H4 (cell line): ENCODE results near the gene TNXB. TPM values are rescaled to one million over a fixed set of nuclear protein-coding genes. Genes with fewer than 3 reads are reported as not detected.
"Not testable (repeated sequence)": the region's sequence is repeated elsewhere in the genome, so short reads cannot be mapped to it uniquely, and the experiment has no call there.

Source experiments
- DNase-seq: peaks from one replicate; pipeline ENCODE4 v3.0.0-alpha.2; 2015; ENCODE audit warnings: low spot score
- total RNA-seq: library from RNA; depleted of rRNA; stranded (reverse); fragments of >200 nt; shearing (Covaris generic); gene quantifications from 2 replicates; pipeline ENCODE4 v1.2.3, GENCODE V29; 2014; rRNA removed

The TNXB gene
- 0.06 and 0.29 TPM in 2 replicates for total RNA-seq

- no peak for DNase-seq
Observed at GRCh38 chr6:32109114-32109764, at the start of gene TNXB. Gene TNXB, minus strand, starts transcription at chr6:32109338. Its CDS starts 11,140 bp downstream, at chr6:32098198.

- DNase-seq = no peak
Observed at GRCh38 chr6:32158052-32158451, 48.9 kb upstream of the TNXB start.

- DNase-seq = no peak
Observed at GRCh38 chr6:32156891-32157290, 47.8 kb upstream of the TNXB start.

DNA sequence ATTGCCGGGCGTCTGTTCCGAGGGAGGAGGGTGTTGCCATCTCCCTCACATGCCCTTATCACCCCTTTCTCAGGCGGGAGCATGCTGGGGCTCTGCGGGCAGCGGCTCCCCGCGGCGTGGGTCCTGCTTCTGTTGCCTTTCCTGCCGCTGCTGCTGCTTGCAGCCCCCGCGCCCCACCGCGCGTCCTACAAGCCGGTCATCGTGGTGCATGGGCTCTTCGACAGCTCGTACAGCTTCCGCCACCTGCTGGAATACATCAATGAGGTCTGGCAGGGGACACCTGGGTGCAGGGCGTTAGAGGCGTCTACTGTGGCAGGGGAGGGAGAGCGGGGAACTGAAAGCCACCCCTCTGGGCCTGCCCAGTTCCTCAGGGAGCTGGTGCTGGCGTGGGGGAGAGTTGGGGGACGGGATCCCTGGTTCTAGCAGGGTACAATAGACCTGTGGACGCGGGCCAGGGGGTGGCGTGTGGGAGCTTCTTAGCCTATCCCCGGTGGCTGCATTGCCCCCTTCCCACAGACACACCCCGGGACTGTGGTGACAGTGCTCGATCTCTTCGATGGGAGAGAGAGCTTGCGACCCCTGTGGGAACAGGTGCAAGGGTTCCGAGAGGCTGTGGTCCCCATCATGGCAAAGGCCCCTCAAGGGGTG, 45.5 kb upstream of the TNXB start:
- peak; percentile 76 for DNase-seq

- DNase-seq = peak; percentile 90
Observed at GRCh38 chr6:32153564-32154513, 44.7 kb upstream of the TNXB start, which contains the start of gene PPT2. Gene PPT2, plus strand, starts transcription at chr6:32154141. Its CDS starts 454 bp downstream, at chr6:32154595.

DNA sequence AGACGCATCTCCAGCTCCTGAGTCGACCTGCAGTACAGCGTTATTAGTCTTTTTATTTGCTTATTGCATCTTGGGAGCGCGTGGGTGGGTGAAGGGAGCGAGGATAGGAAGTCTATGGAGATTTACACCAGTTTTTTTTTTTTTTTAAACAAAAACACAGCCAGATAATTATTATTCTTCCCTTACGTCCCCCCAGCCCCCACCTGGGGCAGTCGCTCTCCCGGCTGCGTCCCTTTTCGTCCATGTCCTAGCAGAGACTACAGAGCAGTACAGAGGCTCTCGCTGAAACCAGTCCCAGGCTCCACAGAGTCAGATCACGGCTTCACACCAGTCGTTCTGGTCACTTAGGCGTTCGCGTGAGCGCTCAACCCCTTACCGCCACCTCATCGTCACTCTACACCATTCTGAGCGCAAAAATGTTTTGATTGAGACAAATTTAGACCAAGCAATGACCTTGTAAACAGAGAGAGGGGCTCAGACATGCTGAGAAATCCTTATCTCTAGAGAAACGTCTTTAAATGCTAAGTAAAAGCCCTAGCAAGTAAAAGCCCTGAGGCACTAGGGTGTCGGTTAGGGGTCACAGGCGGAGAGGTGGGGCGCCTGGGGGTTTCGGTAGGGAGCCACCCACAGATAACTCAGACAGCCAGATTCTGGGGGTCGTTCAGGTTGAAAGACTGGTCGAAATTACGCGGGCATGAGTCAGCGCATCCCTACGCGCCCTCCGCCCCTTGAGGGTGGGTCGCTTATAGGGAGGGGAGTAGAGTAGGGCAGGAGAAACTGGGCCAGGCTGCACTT, 43.8 kb upstream of the TNXB start:
- DNase-seq = peak; percentile 32

DNA sequence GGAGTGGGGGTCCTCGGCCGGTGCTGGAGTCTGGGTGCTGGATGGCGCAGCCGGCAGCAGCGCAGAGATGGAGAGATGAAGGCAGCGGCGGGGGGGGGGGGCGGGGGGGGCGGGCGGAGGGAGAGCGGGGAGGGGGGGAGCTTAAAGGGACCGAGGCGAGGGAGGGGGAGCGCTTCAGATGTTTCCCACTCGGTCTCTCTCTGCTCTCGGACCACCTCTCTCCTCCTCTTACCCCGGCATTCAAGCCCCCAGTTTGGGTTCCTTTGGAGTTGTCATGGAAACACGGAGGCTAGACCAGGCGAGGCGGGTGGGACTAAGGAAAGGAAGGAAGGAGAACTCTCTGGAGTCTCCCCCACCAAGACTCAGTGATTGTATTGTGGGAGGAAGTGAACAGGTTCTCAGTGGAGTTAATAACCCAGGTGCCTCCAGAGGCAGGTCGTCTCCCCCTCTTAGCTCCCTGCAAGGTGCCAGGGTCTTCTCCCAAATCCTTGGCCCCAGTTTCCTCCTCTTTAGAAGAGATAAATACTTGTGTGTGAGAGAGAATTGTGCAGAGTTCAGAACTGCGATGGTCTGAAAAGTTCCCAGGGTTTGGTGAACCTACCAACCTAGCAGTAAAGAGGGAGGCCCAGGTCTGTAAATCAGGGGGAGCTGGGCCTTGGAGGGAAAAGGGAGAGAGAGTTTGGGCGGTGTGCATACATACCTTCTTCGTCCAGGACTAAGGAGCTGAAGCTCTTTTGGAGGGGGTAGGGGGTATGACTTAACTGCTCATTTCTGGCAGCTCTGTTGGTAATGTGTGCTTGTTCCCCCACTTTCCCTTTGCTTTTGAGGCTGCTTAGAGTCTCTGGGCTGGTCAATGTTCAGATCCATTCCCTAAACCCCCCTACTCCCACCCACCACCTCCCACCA, 43.0 kb upstream of the TNXB start, which contains the start of gene PRRT1:
Gene PRRT1, minus strand, starts transcription at position 77 of the 906 bp plus-strand sequence. CDS start 112 bp downstream, outside the sequence.
- no peak for DNase-seq

DNA sequence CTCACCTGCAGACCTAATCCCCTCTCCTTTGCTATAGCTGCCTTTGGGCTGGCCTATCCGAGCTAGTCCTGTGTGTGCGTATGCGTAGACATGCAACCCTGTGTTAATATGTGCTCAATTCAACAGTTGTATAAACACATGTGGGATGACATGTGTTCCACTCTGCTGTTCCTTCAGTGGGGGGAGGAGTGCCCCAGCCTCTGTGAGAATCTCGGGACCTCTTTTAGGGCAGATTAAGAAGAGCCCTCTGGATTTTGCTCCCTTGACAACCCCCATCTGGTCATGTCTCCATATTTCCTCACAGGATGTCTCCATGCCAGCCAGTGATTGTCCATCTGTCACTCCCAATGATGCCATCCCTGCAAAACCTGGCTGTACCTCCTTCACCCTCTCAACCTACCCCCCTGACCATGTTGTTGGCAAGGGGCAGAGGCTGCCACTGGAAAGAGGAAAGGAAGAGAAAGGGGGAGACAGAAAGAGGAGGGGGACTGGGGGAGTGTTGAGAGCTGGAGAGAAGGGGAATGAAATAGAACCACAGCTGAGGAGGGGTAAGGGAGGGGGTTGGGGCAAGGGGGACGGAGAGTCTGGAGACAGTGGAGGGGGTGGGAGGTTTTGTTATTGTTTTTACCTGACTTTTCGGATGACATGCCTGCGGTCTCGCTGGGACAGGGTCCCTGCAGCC, 42.2 kb upstream of the TNXB start:
- DNase-seq = no peak

DNA sequence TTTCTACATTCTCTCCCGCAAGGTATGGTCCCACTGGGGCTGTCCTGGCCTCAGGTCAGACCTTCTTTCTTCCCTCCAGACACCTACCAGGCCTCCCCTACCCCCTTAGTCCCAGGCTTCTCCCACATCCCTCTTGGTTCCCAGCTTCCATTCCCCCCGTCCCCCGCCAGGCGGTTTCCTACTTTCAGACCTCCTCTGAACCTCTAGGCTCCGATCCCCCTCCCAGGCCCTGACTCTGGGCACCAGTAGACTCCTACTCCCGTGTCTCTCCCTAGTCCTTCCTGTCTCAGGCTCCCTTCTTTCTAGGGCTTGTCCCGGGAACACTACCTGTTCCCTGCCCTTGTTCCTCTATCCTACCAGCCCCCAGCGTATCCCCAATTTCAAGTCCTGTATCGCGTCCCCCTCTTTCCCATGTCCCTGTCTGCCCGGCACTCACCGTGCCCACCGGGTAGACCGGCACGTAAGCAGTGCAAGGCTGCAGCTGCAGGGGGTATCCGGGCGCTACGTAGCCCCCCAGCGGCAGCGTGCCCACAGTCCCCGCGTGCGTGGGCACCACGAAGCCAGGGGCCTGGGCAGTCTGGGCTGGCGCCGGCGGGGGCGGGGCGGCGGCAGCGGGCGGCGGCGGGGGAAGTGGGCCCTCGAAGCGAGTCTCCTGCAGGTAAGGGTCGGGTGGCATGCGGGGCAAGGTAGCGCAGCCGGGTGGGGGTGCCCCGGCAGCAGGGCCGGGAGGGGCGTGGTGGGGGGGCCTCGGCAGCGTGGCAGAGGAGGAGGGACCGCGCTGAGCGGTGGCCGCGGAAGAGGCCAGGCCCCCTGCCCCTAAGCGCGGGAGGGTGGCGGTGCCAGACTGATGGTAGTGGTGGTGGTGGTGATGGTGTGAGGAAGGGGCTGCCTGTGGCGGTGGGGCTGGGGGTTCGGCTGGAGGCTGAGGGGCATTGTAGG, 41.1 kb upstream of the TNXB start:
- DNase-seq = no peak

DNA sequence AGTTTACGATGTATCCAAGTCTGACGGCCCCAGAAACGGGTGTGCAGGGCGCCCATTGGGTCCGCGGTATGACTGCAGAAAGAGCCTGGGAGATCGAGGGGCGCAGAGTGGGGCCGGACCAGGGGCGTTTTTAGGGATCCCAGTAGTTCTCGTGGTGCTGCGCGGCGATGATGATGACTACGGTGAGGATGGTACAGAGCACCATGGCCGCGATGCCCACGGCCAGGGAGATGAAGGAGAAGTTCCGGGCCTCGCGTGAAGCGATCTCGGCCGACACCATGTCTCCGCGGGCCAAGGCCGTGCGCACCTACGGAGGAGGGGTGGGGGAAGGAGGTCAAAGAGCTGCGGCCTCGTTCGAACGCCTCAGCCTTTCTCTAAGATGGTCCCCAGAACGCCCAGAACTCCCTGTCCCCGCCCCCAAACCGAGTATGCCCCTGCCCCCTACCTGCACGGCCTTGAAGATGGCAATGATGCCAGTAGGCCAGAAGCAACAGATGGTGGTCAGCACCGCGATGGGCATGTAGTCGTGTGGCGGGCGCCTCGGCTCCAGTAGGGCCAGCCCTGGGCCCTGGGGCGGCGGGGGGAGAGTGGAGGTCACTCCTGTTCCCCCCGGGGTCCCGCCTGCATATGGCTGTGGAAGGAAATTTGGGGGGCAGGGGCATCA, 40.1 kb upstream of the TNXB start:
- DNase-seq = no peak

- no peak for DNase-seq
Observed at GRCh38 chr6:32148289-32149091, 39.4 kb upstream of the TNXB start.

- DNase-seq = no peak
Observed at GRCh38 chr6:32147401-32148132, 38.4 kb upstream of the TNXB start.

DNA sequence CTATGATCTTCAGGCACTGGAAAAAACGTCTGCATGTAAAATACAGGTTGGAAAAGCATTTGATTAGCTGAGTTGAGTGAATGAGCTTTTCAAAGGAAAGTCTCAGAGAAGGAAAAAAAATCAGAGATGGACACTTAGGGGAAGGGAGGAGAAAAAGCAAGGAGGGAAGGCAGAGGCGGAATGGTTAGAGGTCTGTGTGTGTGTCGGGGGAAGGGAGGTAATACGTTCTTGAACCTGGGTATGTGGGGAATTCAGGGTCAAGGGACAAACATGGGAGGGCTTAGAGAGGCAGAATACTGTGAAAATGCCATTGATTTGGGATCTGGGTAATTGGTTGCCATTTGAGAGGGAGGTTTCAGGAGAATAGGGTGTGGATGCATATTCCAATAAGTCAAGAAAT, 37.5 kb upstream of the TNXB start:
- no peak for DNase-seq

DNA sequence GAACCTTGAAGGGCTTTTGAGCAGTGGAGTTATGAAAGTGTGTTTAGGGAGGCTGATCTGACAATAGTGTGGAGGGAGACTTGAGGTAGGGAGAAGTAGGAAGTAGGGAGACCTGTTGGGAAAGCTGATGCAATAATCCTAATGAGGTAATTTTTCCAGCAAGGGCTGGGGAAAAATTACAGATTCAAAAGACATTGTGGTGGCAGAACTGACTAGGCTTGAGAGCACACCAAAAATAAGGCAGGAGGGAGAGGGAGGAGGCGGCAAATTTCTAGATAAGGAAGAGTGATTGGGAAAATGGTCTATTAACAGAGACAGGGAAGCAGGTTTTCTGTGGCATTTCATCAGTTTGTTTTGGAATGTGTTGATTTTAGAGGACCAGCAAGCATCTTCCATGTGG, 37.1 kb upstream of the TNXB start:
- DNase-seq = no peak

GRCh38 chr6:32144238-32144637, 35.1 kb upstream of the TNXB start:
- DNase-seq = not testable (repeated sequence)

DNA sequence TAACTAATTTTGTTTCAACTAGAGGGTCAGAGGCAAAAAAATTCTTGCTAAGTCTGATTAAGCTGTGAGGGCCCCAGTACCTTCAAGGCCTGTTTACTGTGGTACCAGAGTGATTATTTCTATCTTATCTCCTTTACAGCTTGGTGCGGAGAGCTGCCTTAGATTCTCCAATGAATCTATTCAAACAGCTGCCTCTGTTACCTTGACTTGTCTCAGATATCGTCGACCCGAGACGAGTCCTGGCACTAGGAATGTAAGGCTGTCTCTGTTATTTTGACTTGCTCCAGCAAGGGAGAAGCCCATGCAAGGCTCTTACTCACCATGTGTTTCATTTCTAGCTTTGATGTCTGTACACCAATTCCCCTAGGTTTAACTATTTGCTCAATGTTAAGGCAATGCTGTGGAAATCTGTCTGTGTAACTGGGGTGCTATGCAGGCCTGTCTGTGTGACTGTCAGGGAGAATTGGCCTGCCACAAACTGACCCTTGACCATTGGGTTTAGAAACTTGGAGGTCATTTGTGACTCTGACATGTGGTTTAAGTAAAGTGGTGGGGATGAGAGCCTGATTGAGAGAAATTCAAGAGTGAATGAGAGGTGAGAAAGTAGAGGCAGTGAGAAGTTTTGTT, 31.4 kb upstream of the TNXB start:
- no peak for DNase-seq
